ENCODE results near the gene RDH14. TPM values are rescaled to one million over a fixed set of nuclear protein-coding genes. Genes with fewer than 3 reads are reported as not detected.

The RDH14 gene
- total and polyA plus RNA-seq, 2 of the 4 experiments (the other 2 are of a cell fraction), result 11.9 to 12.2 TPM

- no peak overlapping the region for H2BK5ac ChIP-seq (ENCODE audit: low read depth, low read length, poor library complexity, severe bottlenecking)
- no peak overlapping the region for H4K8ac ChIP-seq (ENCODE audit: low read depth in 2 of 2, low read length in 2 of 2)
- DNase-seq (no peak), ATAC-seq (ENCODE audit: low read depth) (no peak)
- dilution Hi-C loops (cut with HindIII; ENCODE audit: low sequenced_read_pairs, unreplicated experiment), result no loop called here
- H2AK5ac ChIP-seq (ENCODE audit: low read depth, low read length), result no peak overlapping the region
- H3K9me1 ChIP-seq (ENCODE audit: insufficient read depth, low read length), result no peaks in the 10 kb centered on the region
- H3K36me3 ChIP-seq (ENCODE audit: control insufficient read depth, insufficient read depth, low read length), result no peaks in the 10 kb centered on the region
- H3K27ac ChIP-seq (ENCODE audit: insufficient read depth, low read length), result no peak overlapping the region
- H2BK20ac ChIP-seq (ENCODE audit: low read depth, low read length), result no peak overlapping the region
- 100% methylated on average over 1 of the region's 8 CpGs; no CpG with 5 or more reads in 1 of the 2 experiments for WGBS, 2 experiments (ENCODE audit: extremely low coverage in 2 of 2, insufficient read length in 1 of 2)
- no peak overlapping the region for H3K4ac ChIP-seq (ENCODE audit: low read depth, low read length)
- POLR2A ChIA-PET (ENCODE audit: unreplicated experiment), result no interaction called here
- in situ Hi-C loops (cut with MboI; ENCODE audit: low sequenced_read_pairs), result loop anchor here (25.0 kb wide), 1 partner anchor 1155 kb away; no protein-coding TSS in a partner anchor
- no peak overlapping the region for H3K18ac ChIP-seq (ENCODE audit: low read depth, low read length)
- no peak overlapping the region for H3K4me3 ChIP-seq (ENCODE audit: insufficient read depth, low read depth, low read length)
- no peaks in the 10 kb centered on the region for H4K20me1 ChIP-seq (ENCODE audit: insufficient read depth, low read length)
- H3K79me1 ChIP-seq (ENCODE audit: low read depth in 1 of 2, low read length in 2 of 2), result no peaks in the 10 kb centered on the region
- peaks cover 5% of the 10 kb centered on the region; the same call in 1 of the 2 replicates for H3K4me1 ChIP-seq (ENCODE audit: control insufficient read depth, insufficient read depth, low read length)
- no peak overlapping the region for H4K5ac ChIP-seq (ENCODE audit: low read depth, low read length)
- CTCF ChIA-PET, result no interaction called here
- H3K9me3 ChIP-seq (ENCODE audit: control insufficient read depth, insufficient read depth, low read length), result no peaks in the 10 kb centered on the region
- H2AFZ ChIP-seq (replicated peaks; ENCODE audit: low read length, poor library complexity), result no peak overlapping the region
- no peak overlapping the region for H2BK120ac ChIP-seq (ENCODE audit: low read depth, low read length)
- H3K56ac ChIP-seq (ENCODE audit: extremely low read depth, insufficient read depth, low read length), result no peak overlapping the region
- intact Hi-C loops (cut with micrococcal nuclease), result no loop called here
- H3K9ac ChIP-seq (ENCODE audit: low read depth, low read length), result no peak overlapping the region
- H3K23ac ChIP-seq (ENCODE audit: low read depth, low read length), result no peak overlapping the region
- no peak for TF ChIP-seq ELK1 (IDR thresholded peaks at IDR 0.05; ENCODE audit: borderline replicate concordance, low read depth, low read length)
- TF ChIP-seq CTCF (conservative IDR thresholded peaks at IDR 0.05; ENCODE audit: low read depth, low read length), result no peak
- TF ChIP-seq RAD21 (IDR thresholded peaks at IDR 0.05; ENCODE audit: low read length), result no peak
- TF ChIP-seq MXI1 (IDR thresholded peaks at IDR 0.05; ENCODE audit: borderline replicate concordance, low read depth, low read length), result no peak
- no peak for TF ChIP-seq CEBPB (IDR thresholded peaks at IDR 0.05; ENCODE audit: low read depth, low read length)
- no peak for TF ChIP-seq BHLHE40 (IDR thresholded peaks at IDR 0.05; ENCODE audit: low read depth, low read length)
- no peak for TF ChIP-seq MAZ (IDR thresholded peaks at IDR 0.05; ENCODE audit: borderline replicate concordance, low read depth, low read length)
- no peak for TF ChIP-seq FOS (IDR thresholded peaks at IDR 0.05; ENCODE audit: low read depth, low read length)
- TF ChIP-seq USF2 (IDR thresholded peaks at IDR 0.05; ENCODE audit: low read depth, low read length), result no peak
- no peak for TF ChIP-seq RCOR1 (IDR thresholded peaks at IDR 0.05; ENCODE audit: insufficient replicate concordance, low read length)
- no peak for TF ChIP-seq CHD1 (IDR thresholded peaks at IDR 0.05; ENCODE audit: low read depth, low read length)
- TF ChIP-seq SMC3 (IDR thresholded peaks at IDR 0.05; ENCODE audit: low read depth, low read length), result no peak
- no peak for TF ChIP-seq RFX5 (IDR thresholded peaks at IDR 0.05; ENCODE audit: low read depth, low read length)
- TF ChIP-seq NFE2L2 (IDR thresholded peaks at IDR 0.05; ENCODE audit: low read depth, low read length), result no peak
- TF ChIP-seq POLR2A (IDR thresholded peaks at IDR 0.05; ENCODE audit: low read depth, low read length), result no peak
- no peak overlapping the region for H3K14ac ChIP-seq (replicated peaks; ENCODE audit: low read depth, low read length)
- H4K91ac ChIP-seq (ENCODE audit: insufficient read depth, low read depth, low read length), result no peak overlapping the region
- H2BK15ac ChIP-seq (ENCODE audit: low read depth, low read length), result no peak overlapping the region
- H2AK9ac ChIP-seq (replicated peaks; ENCODE audit: low read depth, low read length, poor library complexity), result no peak overlapping the region
- no TSS peak for BruUV-seq (replicated peaks)
- H3K27me3 ChIP-seq (ENCODE audit: control insufficient read depth, insufficient read depth, low read length), result no peaks in the 10 kb centered on the region
- no peak overlapping the region for H3K4me2 ChIP-seq (ENCODE audit: low read depth, low read length)
These were observed 53.5 kb downstream of the RDH14 start for GRCh38 chr2:18506883-18507509.

Data from IMR-90 (cell line).